SK-N-MC (cell line): ENCODE data around the gene PRKCZ.

ENCODE experiments used
- DNase-seq: peaks from one replicate; pipeline ENCODE4 v3.0.0-alpha.2; 2011; ENCODE audit warnings: low read depth, low spot score
- H3K27ac ChIP-seq: fragments of 200-600 bp; sonication (generic); 2 replicates; pipeline ENCODE4 v1.5.1; 2016; ENCODE audit warnings: mixed run types
- H3K36me3 ChIP-seq: fragments of 200-600 bp; sonication (generic); 2 replicates; pipeline ENCODE4 v1.6.1; 2017; ENCODE audit warnings: antibody characterized with exemption, low read length, mixed read lengths; ENCODE audit not compliant: insufficient read depth
- H3K4me3 ChIP-seq: fragments of 200-600 bp; sonication (generic); 2 replicates; pipeline ENCODE4 v1.5.1; 2016
- H3K9ac ChIP-seq: fragments of 200-600 bp; sonication (generic); 2 replicates; pipeline ENCODE4 v1.8.0; 2017; ENCODE audit warnings: mixed run types, mixed read lengths; ENCODE audit not compliant: insufficient read length
- H3K9me3 ChIP-seq: fragments of 200-600 bp; sonication (generic); 2 replicates; pipeline ENCODE4 v1.6.1; 2017; ENCODE audit warnings: low read depth, mild to moderate bottlenecking, antibody characterized with exemption, low read length, moderate library complexity, mixed read lengths
- EZH2 ChIP-seq: fragments of 200-600 bp; sonication (generic); IDR thresholded peaks from one replicate; pipeline ENCODE4 v1.6.1; 2017; ENCODE audit warnings: antibody characterized with exemption
- FOXP2 ChIP-seq: optimal IDR thresholded peaks from 2 replicates; pipeline ENCODE3; 2011; ENCODE audit warnings: mild to moderate bottlenecking, moderate library complexity; ENCODE audit not compliant: insufficient read depth; ENCODE audit errors: extremely low read length, control extremely low read depth
- POLR2AphosphoS5 ChIP-seq: IDR thresholded peaks from 2 replicates; pipeline ENCODE4 v1.6.1; 2012; ENCODE audit warnings: mild to moderate bottlenecking, low read depth, low read length, borderline replicate concordance

Gene PRKCZ

GRCh38 chr1:2168535-2168934 is 118.3 kb downstream of the PRKCZ start:
- TF ChIP-seq FOXP2: no peak
- no peak for TF ChIP-seq POLR2AphosphoS5
- no peak for TF ChIP-seq EZH2
- Histone ChIP-seq H3K27ac (no peak overlapping the region), H3K4me3 (no peak overlapping the region), H3K36me3 (no peaks in the 10 kb centered on the region), H3K9me3 (no peaks in the 10 kb centered on the region), H3K9ac (no peak overlapping the region)
- DNase-seq: no peak

GRCh38 chr1:2169200-2169836 is 119.1 kb downstream of the PRKCZ start:
- TF ChIP-seq EZH2 (no peak), FOXP2 (no peak), POLR2AphosphoS5 (no peak)
- H3K9ac ChIP-seq: no peak overlapping the region
- DNase-seq: no peak
- no peaks in the 10 kb centered on the region for H3K36me3 ChIP-seq
- no peak overlapping the region for H3K27ac ChIP-seq
- no peak overlapping the region for H3K4me3 ChIP-seq
- H3K9me3 ChIP-seq: no peaks in the 10 kb centered on the region

- no peak for DNase-seq
- Histone ChIP-seq H3K9me3 (no peaks in the 10 kb centered on the region), H3K9ac (no peak overlapping the region), H3K4me3 (no peak overlapping the region), H3K36me3 (no peaks in the 10 kb centered on the region), H3K27ac (no peak overlapping the region)
- TF ChIP-seq EZH2 (no peak), POLR2AphosphoS5 (no peak), FOXP2 (no peak)
Measured at GRCh38 chr1:2170211-2170610, 120.0 kb downstream of the PRKCZ start.

- no peak overlapping the region for H3K4me3 ChIP-seq
- no peak for DNase-seq
- H3K36me3 ChIP-seq: no peaks in the 10 kb centered on the region
- H3K9me3 ChIP-seq: no peaks in the 10 kb centered on the region
- H3K9ac ChIP-seq: no peak overlapping the region
- no peak overlapping the region for H3K27ac ChIP-seq
- no peak for TF ChIP-seq EZH2
- TF ChIP-seq POLR2AphosphoS5: no peak
- TF ChIP-seq FOXP2: no peak
Measured at GRCh38 chr1:2172012-2172411, 121.8 kb downstream of the PRKCZ start.

- Histone ChIP-seq H3K27ac (no peak overlapping the region), H3K4me3 (no peak overlapping the region), H3K36me3 (no peaks in the 10 kb centered on the region), H3K9me3 (no peaks in the 10 kb centered on the region), H3K9ac (no peak overlapping the region)
- TF ChIP-seq EZH2: no peak
- DNase-seq: no peak
Measured at GRCh38 chr1:2172551-2173146, 122.4 kb downstream of the PRKCZ start.

GRCh38 chr1:2173546-2174347 is 123.5 kb downstream of the PRKCZ start:
- Histone ChIP-seq H3K36me3 (no peaks in the 10 kb centered on the region), H3K9ac (no peak overlapping the region), H3K27ac (no peak overlapping the region), H3K9me3 (no peaks in the 10 kb centered on the region), H3K4me3 (no peak overlapping the region)
- no peak for TF ChIP-seq FOXP2
- TF ChIP-seq POLR2AphosphoS5: no peak
- TF ChIP-seq EZH2: no peak
- DNase-seq: no peak

GRCh38 chr1:2174348-2175054 is 124.3 kb downstream of the PRKCZ start:
- H3K27ac ChIP-seq: no peak overlapping the region
- H3K4me3 ChIP-seq: peak overlapping the region; percentile 69
- no peak for DNase-seq
- no peaks in the 10 kb centered on the region for H3K36me3 ChIP-seq
- no peaks in the 10 kb centered on the region for H3K9me3 ChIP-seq
- no peak for TF ChIP-seq EZH2
- no peak for TF ChIP-seq FOXP2
- no peak for TF ChIP-seq POLR2AphosphoS5
- peak overlapping the region; percentile 48 for H3K9ac ChIP-seq

- Histone ChIP-seq H3K27ac (no peak overlapping the region), H3K4me3 (no peak overlapping the region), H3K36me3 (no peaks in the 10 kb centered on the region), H3K9me3 (no peaks in the 10 kb centered on the region), H3K9ac (no peak overlapping the region)
- TF ChIP-seq POLR2AphosphoS5: no peak
- TF ChIP-seq FOXP2: no peak
- no peak for TF ChIP-seq EZH2
- DNase-seq: no peak
Measured at GRCh38 chr1:2175055-2175414, 124.8 kb downstream of the PRKCZ start.
